ENCODE results near the gene TOP3B.
A peak's percentile ranks its signal among the peaks of the same experiment; 100 is the strongest.

Gene TOP3B

GRCh38 chr22:21964918-21965484, 17.6 kb downstream of the TOP3B start:
- DNase-seq (ENCODE audit: low read depth, low spot score): no peak
- no peak overlapping the region for H3K4me3 ChIP-seq (ENCODE audit: low read depth, low read length)
- in situ Hi-C loops (cut with HindIII; ENCODE audit: low sequenced_read_pairs): no loop called here
- TF ChIP-seq CTCF (IDR thresholded peaks at IDR 0.05; ENCODE audit: low read depth, low read length): no peak

GRCh38 chr22:21964234-21964633, 18.4 kb downstream of the TOP3B start:
- H3K4me3 ChIP-seq (ENCODE audit: low read depth, low read length): no peak overlapping the region
- in situ Hi-C loops (cut with HindIII; ENCODE audit: low sequenced_read_pairs): no loop called here
- DNase-seq (ENCODE audit: low read depth, low spot score): no peak
- no peak for TF ChIP-seq CTCF (IDR thresholded peaks at IDR 0.05; ENCODE audit: low read depth, low read length)

- no peak overlapping the region for H3K4me3 ChIP-seq (ENCODE audit: low read depth, low read length)
- TF ChIP-seq CTCF (IDR thresholded peaks at IDR 0.05; ENCODE audit: low read depth, low read length): no peak
- no peak for DNase-seq (ENCODE audit: low read depth, low spot score)
- in situ Hi-C loops (cut with HindIII; ENCODE audit: low sequenced_read_pairs): no loop called here
Observed at GRCh38 chr22:21963790-21964211, 18.8 kb downstream of the TOP3B start.

GRCh38 chr22:21963286-21963685, 19.3 kb downstream of the TOP3B start:
- DNase-seq (ENCODE audit: low read depth, low spot score): no peak
- in situ Hi-C loops (cut with HindIII; ENCODE audit: low sequenced_read_pairs): no loop called here
- no peak for TF ChIP-seq CTCF (IDR thresholded peaks at IDR 0.05; ENCODE audit: low read depth, low read length)
- H3K4me3 ChIP-seq (ENCODE audit: low read depth, low read length): no peak overlapping the region

DNA sequence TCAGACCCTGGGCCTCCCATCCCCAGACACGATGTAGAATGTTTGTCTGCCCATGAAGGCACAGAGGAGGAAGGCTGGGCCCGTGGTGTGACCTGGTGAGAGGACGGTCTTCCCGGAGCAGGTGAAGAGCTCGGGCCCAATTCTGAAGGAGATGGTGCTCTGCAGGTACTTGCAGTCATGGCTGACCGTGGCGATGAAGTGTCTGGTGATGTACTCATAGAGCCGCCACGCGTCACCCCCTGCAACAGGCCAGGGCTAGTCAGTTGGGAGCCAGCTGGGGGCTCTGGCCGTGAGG, 20.0 kb downstream of the TOP3B start:
- H3K4me3 ChIP-seq (ENCODE audit: low read depth, low read length): no peak overlapping the region
- no peak for TF ChIP-seq CTCF (IDR thresholded peaks at IDR 0.05; ENCODE audit: low read depth, low read length)
- DNase-seq (ENCODE audit: low read depth, low spot score): no peak
- in situ Hi-C loops (cut with HindIII; ENCODE audit: low sequenced_read_pairs): no loop called here

GRCh38 chr22:21961886-21962654, 20.5 kb downstream of the TOP3B start:
- no peak for TF ChIP-seq CTCF (IDR thresholded peaks at IDR 0.05; ENCODE audit: low read depth, low read length)
- in situ Hi-C loops (cut with HindIII; ENCODE audit: low sequenced_read_pairs): no loop called here
- no peak overlapping the region for H3K4me3 ChIP-seq (ENCODE audit: low read depth, low read length)
- peak; percentile 49 for DNase-seq (ENCODE audit: low read depth, low spot score)
